Type B pancreatic cell (in vitro differentiated cells): ENCODE data around the gene LATS1. TPM values are rescaled to one million over a fixed set of nuclear protein-coding genes. Genes with fewer than 3 reads are reported as not detected.

Experiments used
- DNase-seq: peaks from one replicate; pipeline ENCODE4 v3.0.0; 2021; ENCODE audit warnings: mixed read lengths; ENCODE audit not compliant: unreplicated experiment; ENCODE audit errors: extremely low spot score
- H3K27ac Mint-ChIP-seq: 2 replicates; pipeline ENCODE4 v1.8.0; 2021; ENCODE audit warnings: mild to moderate bottlenecking, mixed read lengths
- H3K27me3 Mint-ChIP-seq: 2 replicates; pipeline ENCODE4 v1.8.0; 2021; ENCODE audit warnings: mixed read lengths
- H3K36me3 Mint-ChIP-seq: 2 replicates; pipeline ENCODE4 v1.8.0; 2021; ENCODE audit warnings: mixed read lengths
- H3K4me1 Mint-ChIP-seq: one replicate; pipeline ENCODE4 v1.8.0; 2021; ENCODE audit warnings: mixed read lengths; ENCODE audit not compliant: unreplicated experiment
- H3K4me3 Mint-ChIP-seq: 2 replicates; pipeline ENCODE4 v1.8.0; 2021; ENCODE audit warnings: mild to moderate bottlenecking, mixed read lengths
- H3K9me3 Mint-ChIP-seq: 2 replicates; pipeline ENCODE4 v1.8.0; 2021; ENCODE audit warnings: mixed read lengths
- CTCF ChIP-seq: fragments of 200-600 bp; sonication (generic); conservative IDR thresholded peaks from 2 replicates; pipeline ENCODE4 v1.5.0; 2021; ENCODE audit warnings: antibody characterized with exemption, mild to moderate bottlenecking
- total RNA-seq: library from RNA; stranded (reverse); gene quantifications from 2 replicates; pipeline ENCODE4 v1.2.1, GENCODE V29; 2021; ENCODE audit warnings: low replicate concordance

LATS1 gene
- total RNA-seq, 1 donor from 2014 or later, result 33.3 TPM

GRCh38 chr6:149627672-149628071 lies 90.2 kb downstream of the LATS1 start:
- DNase-seq, result no peak
- H3K9me3 Mint-ChIP-seq, result no peaks in the 10 kb centered on the region
- TF ChIP-seq CTCF, result no peak
- H3K36me3 Mint-ChIP-seq, result peaks cover 23% of the 10 kb centered on the region
- no peaks in the 10 kb centered on the region for H3K27me3 Mint-ChIP-seq
- H3K27ac Mint-ChIP-seq, result no peak overlapping the region
- no peak overlapping the region for H3K4me3 Mint-ChIP-seq
- H3K4me1 Mint-ChIP-seq, result no peaks in the 10 kb centered on the region

- peaks cover 4% of the 10 kb centered on the region for H3K4me1 Mint-ChIP-seq
- DNase-seq, result no peak
- H3K9me3 Mint-ChIP-seq, result peaks cover 4% of the 10 kb centered on the region
- H3K4me3 Mint-ChIP-seq, result no peak overlapping the region
- no peaks in the 10 kb centered on the region for H3K27me3 Mint-ChIP-seq
- TF ChIP-seq CTCF, result no peak
- H3K36me3 Mint-ChIP-seq, result peaks cover 32% of the 10 kb centered on the region
- H3K27ac Mint-ChIP-seq, result no peak overlapping the region
Measured at GRCh38 chr6:149615805-149616204, 102.1 kb downstream of the LATS1 start.

- Mint-ChIP-seq H3K9me3 (peaks cover 4% of the 10 kb centered on the region), H3K4me1 (peaks cover 4% of the 10 kb centered on the region), H3K36me3 (peaks cover 27% of the 10 kb centered on the region), H3K27me3 (no peaks in the 10 kb centered on the region), H3K27ac (no peak overlapping the region), H3K4me3 (no peak overlapping the region)
- no peak for DNase-seq
- TF ChIP-seq CTCF, result no peak
Measured at GRCh38 chr6:149614337-149614736, 103.6 kb downstream of the LATS1 start.

GRCh38 chr6:149608381-149608982 lies 109.4 kb downstream of the LATS1 start:
- Mint-ChIP-seq H3K36me3 (peaks cover 14% of the 10 kb centered on the region), H3K27ac (no peak overlapping the region), H3K9me3 (peaks cover 4% of the 10 kb centered on the region), H3K4me1 (no peaks in the 10 kb centered on the region), H3K4me3 (no peak overlapping the region), H3K27me3 (no peaks in the 10 kb centered on the region)
- DNase-seq, result no peak
- peak; percentile 24 for TF ChIP-seq CTCF

Other genes starting within 250 kb of the LATS1 start
- gene ZC3H12D, start 233.1 kb downstream of the LATS1 start, total RNA-seq, result 0.58 and 0.98 TPM in 2 replicates
- 29.4 and 36.7 TPM in 2 replicates for gene PPIL4, start 172.1 kb downstream of the LATS1 start, total RNA-seq
- gene GINM1, start 151.7 kb downstream of the LATS1 start, total RNA-seq, result 29.2 and 29.4 TPM in 2 replicates
- gene KATNA1, start 69.4 kb downstream of the LATS1 start, total RNA-seq, result 12.3 and 17.3 TPM in 2 replicates
- 35.3 and 55.8 TPM in 2 replicates for gene NUP43, start 28.4 kb upstream of the LATS1 start, total RNA-seq
- 61.2 and 65.6 TPM in 2 replicates for gene PCMT1, start 31.6 kb upstream of the LATS1 start, total RNA-seq
- 56.6 and 66.4 TPM in 2 replicates for gene LRP11, start 146.3 kb upstream of the LATS1 start, total RNA-seq
- gene RAET1E, start 180.0 kb upstream of the LATS1 start, total RNA-seq, result 1.2 TPM in 1 of 2 replicates, not detected in the other
- gene RAET1G, start 205.0 kb upstream of the LATS1 start, total RNA-seq, result 0.53 and 2.1 TPM in 2 replicates
- 1.4 TPM in 1 of 2 replicates, not detected in the other for gene ULBP2, start 223.9 kb upstream of the LATS1 start, total RNA-seq
- gene ULBP1, start 245.8 kb upstream of the LATS1 start, total RNA-seq, result 0.48 and 8.2 TPM in 2 replicates